ENCODE results near the gene LMAN1L. TPM values are rescaled to one million over a fixed set of nuclear protein-coding genes. Genes with fewer than 3 reads are reported as not detected.

The LMAN1L gene
- total RNA-seq, 4 donors from 2014 or later, result 0.42 TPM; not detected in 3

GRCh38 chr15:74768771-74769342 is 43.8 kb upstream of the LMAN1L start:
- H3K27me3 ChIP-seq, result peaks cover 0 to 7% of the 10 kb centered on the region in 2 donors
- no peaks in the 10 kb centered on the region for H3K9me3 ChIP-seq
- peak; percentile 73 to 91 (median 83) for TF ChIP-seq CTCF (IDR thresholded peaks at IDR 0.05)
- no peak for TF ChIP-seq POLR2A (IDR thresholded peaks at IDR 0.05)
- TF ChIP-seq EP300 (IDR thresholded peaks at IDR 0.05), result no peak
- H3K36me3 ChIP-seq, result no peaks in the 10 kb centered on the region
- H3K27ac ChIP-seq, result no peak overlapping the region
- H3K4me3 ChIP-seq, result peak overlapping the region in 1 of 4 donors; percentile 19
- peaks cover 0 to 27% (median 10%) of the 10 kb centered on the region in 4 donors for H3K4me1 ChIP-seq
- WGBS, 2 donors, result 2 to 4% methylated on average over 9 of the region's 9 CpGs
- peak; percentile 37 to 53 for DNase-seq (ENCODE audit: low spot score in 2 of 2)

GRCh38 chr15:74769463-74770025 is 43.1 kb upstream of the LMAN1L start:
- Histone ChIP-seq H3K4me3 (no peak overlapping the region), H3K27ac (no peak overlapping the region), H3K36me3 (no peaks in the 10 kb centered on the region), H3K4me1 (peaks cover 0 to 32% (median 16%) of the 10 kb centered on the region in 4 donors), H3K9me3 (no peaks in the 10 kb centered on the region), H3K27me3 (peaks cover 0 to 7% of the 10 kb centered on the region in 2 donors)
- WGBS, 2 donors, result 60 to 67% methylated on average over 7 of the region's 7 CpGs
- TF ChIP-seq EP300 (IDR thresholded peaks at IDR 0.05) (no peak), CTCF (IDR thresholded peaks at IDR 0.05) (no peak), POLR2A (IDR thresholded peaks at IDR 0.05) (no peak)
- DNase-seq (ENCODE audit: low spot score in 2 of 2), result no peak

DNA sequence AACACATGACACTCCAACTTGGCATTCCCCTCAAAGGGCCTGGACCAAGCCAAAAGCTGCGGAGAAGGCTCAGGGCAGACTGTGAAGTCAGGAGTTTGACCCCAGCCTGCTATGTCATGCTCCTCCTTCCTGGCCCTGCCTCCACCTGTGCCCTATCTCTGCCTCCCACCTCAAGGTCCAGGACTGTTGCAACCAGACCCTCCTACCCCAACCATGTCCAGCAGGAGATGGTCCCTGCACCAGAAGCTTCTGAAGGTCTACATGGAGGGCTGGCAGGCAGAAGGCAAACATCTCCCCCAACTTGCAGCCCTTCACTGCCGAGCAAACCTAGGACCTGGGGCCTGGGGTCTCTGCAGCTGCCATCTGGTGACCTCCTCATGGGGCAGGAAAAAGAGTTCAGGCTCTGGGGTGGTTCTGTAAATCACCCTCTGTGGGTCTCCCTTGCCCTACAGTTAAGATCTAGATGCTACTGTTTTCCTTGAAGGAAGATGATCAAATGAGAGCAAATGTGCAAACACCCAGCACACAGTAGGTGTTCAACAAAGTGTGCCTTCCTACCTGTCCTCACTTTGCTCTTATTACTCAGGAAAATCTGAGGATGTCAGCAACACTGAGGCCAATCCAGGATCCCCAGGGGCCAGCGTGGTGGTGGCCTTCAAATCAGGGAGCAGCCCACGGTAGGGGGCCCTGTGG is 42.3 kb upstream of the LMAN1L start:
- H3K4me1 ChIP-seq, result peaks cover 0 to 32% (median 17%) of the 10 kb centered on the region in 4 donors
- peaks cover 0 to 7% of the 10 kb centered on the region in 2 donors for H3K27me3 ChIP-seq
- no peaks in the 10 kb centered on the region for H3K9me3 ChIP-seq
- no peaks in the 10 kb centered on the region for H3K36me3 ChIP-seq
- H3K4me3 ChIP-seq, result no peak overlapping the region
- H3K27ac ChIP-seq, result no peak overlapping the region
- TF ChIP-seq CTCF (IDR thresholded peaks at IDR 0.05) (no peak), POLR2A (IDR thresholded peaks at IDR 0.05) (no peak), EP300 (IDR thresholded peaks at IDR 0.05) (no peak)
- 49 to 53% methylated on average over 4 of the region's 4 CpGs for WGBS, 2 donors
- DNase-seq (ENCODE audit: low spot score in 2 of 2), result no peak

GRCh38 chr15:74773329-74773728 is 39.3 kb upstream of the LMAN1L start:
- Histone ChIP-seq H3K9me3 (no peaks in the 10 kb centered on the region), H3K4me3 (no peak overlapping the region), H3K36me3 (no peaks in the 10 kb centered on the region), H3K27ac (peak overlapping the region; percentile 17 to 71 (median 52)), H3K4me1 (peaks cover 0 to 50% (median 37%) of the 10 kb centered on the region in 4 donors), H3K27me3 (peaks cover 0 to under 1% of the 10 kb centered on the region in 2 donors)
- WGBS, 2 donors, result 77 to 87% methylated on average over 5 of the region's 5 CpGs
- no peak for DNase-seq (ENCODE audit: low spot score in 2 of 2)
- TF ChIP-seq POLR2A (IDR thresholded peaks at IDR 0.05), result no peak
- no peak for TF ChIP-seq CTCF (IDR thresholded peaks at IDR 0.05)
- no peak for TF ChIP-seq EP300 (IDR thresholded peaks at IDR 0.05)

DNA sequence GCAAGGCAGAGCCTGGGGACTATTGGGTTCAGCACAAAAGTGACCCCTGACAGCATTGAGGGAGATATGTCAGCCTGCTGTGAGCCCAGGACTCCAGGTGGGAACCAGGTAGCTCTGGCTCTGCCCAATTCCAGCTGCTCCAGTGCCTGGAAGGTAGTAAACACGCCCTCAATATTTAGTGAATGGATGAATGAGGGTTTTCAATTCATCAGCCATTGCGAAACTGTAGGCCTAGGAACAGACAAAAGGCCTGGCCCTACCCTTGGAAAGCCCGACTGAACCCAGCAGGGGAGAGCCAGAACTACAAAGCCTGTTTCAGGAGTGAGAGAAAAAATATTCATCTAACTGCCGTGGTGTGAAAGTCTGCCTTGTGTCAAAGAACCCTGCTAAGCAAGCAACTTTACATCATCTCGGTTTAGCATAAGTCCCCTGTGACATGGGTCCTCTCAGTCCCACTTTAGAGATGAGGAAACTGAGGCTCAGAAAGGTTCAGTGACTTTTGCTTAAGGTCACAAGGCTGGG is 38.8 kb upstream of the LMAN1L start:
- TF ChIP-seq EP300 (IDR thresholded peaks at IDR 0.05) (peak in 1 of 2 donors; percentile 15), CTCF (IDR thresholded peaks at IDR 0.05) (no peak)
- Histone ChIP-seq H3K36me3 (no peaks in the 10 kb centered on the region), H3K9me3 (no peaks in the 10 kb centered on the region), H3K4me1 (peaks cover 0 to 55% (median 34%) of the 10 kb centered on the region in 4 donors), H3K27me3 (no peaks in the 10 kb centered on the region), H3K4me3 (no peak overlapping the region), H3K27ac (peak overlapping the region; percentile 17 to 74 (median 69))
- 36 to 54% methylated on average over 5 of the region's 5 CpGs for WGBS, 2 donors
- DNase-seq (ENCODE audit: low spot score in 2 of 2), result no peak

Measured in tibial nerve (tissue), 4 donors.